ENCODE results near the gene COX6A2. TPM values are rescaled to one million over a fixed set of nuclear protein-coding genes. Genes with fewer than 3 reads are reported as not detected.

Gene COX6A2
- total RNA-seq, 2 experiments from 2014 or later: not detected

DNA sequence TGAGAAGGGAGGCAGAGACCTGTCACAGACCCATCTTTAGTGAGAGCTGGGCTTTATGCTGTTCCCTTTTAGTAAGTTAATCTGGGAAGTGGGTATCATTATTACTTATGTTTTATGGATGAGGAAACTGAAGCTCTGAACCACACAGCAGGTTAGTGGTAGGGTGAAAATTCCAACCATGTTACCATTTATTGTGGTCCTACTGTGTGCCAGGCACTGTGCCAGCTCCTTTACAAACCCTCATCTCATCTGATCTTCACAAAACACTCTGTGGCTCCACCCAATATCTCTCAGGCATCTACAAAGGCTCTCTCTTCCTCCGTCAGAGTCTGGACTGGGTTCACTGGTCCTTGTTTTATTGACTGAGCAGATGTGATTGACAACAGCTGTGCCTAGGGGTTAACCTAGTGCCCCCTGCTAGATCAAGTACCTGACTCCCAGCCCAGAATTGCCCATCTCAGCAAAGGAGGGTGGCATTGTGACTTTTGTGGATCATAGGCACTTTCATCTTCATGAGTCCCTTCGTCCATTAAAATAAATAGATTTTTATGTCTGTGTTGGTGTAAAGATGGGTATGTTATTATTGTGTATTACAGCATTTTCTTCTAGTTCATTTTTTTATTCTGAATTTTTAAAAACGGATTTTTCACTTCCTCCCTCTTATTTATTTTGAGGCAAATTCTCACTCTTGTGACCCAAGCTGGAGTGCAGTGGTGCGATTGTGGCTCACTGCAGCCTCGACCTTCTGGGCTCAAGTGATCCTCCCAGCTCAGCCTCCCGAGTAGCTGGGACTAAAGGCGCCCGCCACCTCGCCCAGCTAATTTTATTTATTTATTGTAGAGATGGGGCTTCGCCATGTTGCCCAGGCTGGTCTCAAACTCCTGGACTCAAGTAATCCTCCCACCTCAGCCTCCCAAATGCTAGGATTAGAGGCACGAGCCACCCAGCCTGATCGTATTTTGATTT is 46.9 kb upstream of the COX6A2 start:
- Mint-ChIP-seq H3K9me3 (no peaks in the 10 kb centered on the region), H3K27me3 (peaks cover 13% of the 10 kb centered on the region), H3K4me3 (peak overlapping the region; percentile 38), H3K4me1 (ENCODE audit: low read depth) (peaks cover 28% of the 10 kb centered on the region), H3K27ac (no peak overlapping the region), H3K36me3 (ENCODE audit: low read depth) (no peaks in the 10 kb centered on the region)
- ChIA-PET CTCF (interaction anchor here (1.6 kb wide), 1 partner anchor 14 kb away, joined by 6 read pairs; no protein-coding TSS in a partner anchor), POLR2A (interaction anchor here (1.0 to 6.2 kb wide), 5 partner anchors 13 to 399 kb away, joined by 3 to 69 read pairs (median 32); partner anchors contain the start of genes ARMC5, RUSF1 and ZNF267)
- Histone ChIP-seq H3K9me3 (ENCODE audit: control insufficient read depth in 1 of 2, insufficient read depth in 1 of 2, low read length in 2 of 2) (peaks cover 0 to 6% of the 10 kb centered on the region in 2 experiments), H3K4me1 (ENCODE audit: insufficient read depth, low read length) (peaks cover 47% of the 10 kb centered on the region), H3K27me3 (ENCODE audit: control insufficient read depth in 1 of 2, insufficient read depth in 2 of 2, low read length in 2 of 2) (peaks cover 10 to 24% of the 10 kb centered on the region in 2 experiments), H3K36me3 (ENCODE audit: insufficient read depth, low read length) (no peaks in the 10 kb centered on the region), H3K4me3 (ENCODE audit: low read length) (no peak overlapping the region), H3K27ac (ENCODE audit: low read depth in 1 of 2, low read length in 2 of 2) (no peak overlapping the region)
- intact Hi-C loops (cut with DNase I, micrococcal nuclease): loop anchor here in 1 of 2 experiments (5.0 kb wide), 1 partner anchor 382 kb away; no protein-coding TSS in a partner anchor
- DNase-seq (no peak), ATAC-seq (ENCODE audit: poor library complexity) (no peak)
- TF ChIP-seq, protein P1, sequence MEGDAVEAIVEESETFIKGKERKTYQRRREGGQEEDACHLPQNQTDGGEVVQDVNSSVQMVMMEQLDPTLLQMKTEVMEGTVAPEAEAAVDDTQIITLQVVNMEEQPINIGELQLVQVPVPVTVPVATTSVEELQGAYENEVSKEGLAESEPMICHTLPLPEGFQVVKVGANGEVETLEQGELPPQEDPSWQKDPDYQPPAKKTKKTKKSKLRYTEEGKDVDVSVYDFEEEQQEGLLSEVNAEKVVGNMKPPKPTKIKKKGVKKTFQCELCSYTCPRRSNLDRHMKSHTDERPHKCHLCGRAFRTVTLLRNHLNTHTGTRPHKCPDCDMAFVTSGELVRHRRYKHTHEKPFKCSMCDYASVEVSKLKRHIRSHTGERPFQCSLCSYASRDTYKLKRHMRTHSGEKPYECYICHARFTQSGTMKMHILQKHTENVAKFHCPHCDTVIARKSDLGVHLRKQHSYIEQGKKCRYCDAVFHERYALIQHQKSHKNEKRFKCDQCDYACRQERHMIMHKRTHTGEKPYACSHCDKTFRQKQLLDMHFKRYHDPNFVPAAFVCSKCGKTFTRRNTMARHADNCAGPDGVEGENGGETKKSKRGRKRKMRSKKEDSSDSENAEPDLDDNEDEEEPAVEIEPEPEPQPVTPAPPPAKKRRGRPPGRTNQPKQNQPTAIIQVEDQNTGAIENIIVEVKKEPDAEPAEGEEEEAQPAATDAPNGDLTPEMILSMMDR (IDR thresholded peaks at IDR 0.05): no peak

GRCh38 chr16:31474173-31474714 is 46.1 kb upstream of the COX6A2 start:
- no peaks in the 10 kb centered on the region for H3K36me3 ChIP-seq (ENCODE audit: insufficient read depth, low read length)
- intact Hi-C loops (cut with DNase I, micrococcal nuclease): loop anchor here in 1 of 2 experiments (5.0 kb wide), 1 partner anchor 383 kb away; no protein-coding TSS in a partner anchor
- DNase-seq (peak in 1 of 14 experiments; percentile 9), ATAC-seq (ENCODE audit: poor library complexity) (no peak)
- TF ChIP-seq, protein P1 (IDR thresholded peaks at IDR 0.05): no peak
- peaks cover 10 to 24% of the 10 kb centered on the region in 2 experiments for H3K27me3 ChIP-seq (ENCODE audit: control insufficient read depth in 1 of 2, insufficient read depth in 2 of 2, low read length in 2 of 2)
- H3K36me3 Mint-ChIP-seq (ENCODE audit: low read depth): no peaks in the 10 kb centered on the region
- peak overlapping the region; percentile 38 for H3K4me3 Mint-ChIP-seq
- no peak overlapping the region for H3K27ac ChIP-seq (ENCODE audit: low read depth in 1 of 2, low read length in 2 of 2)
- no peak overlapping the region for H3K27ac Mint-ChIP-seq
- no peaks in the 10 kb centered on the region for H3K9me3 Mint-ChIP-seq
- ChIA-PET CTCF (interaction anchor here (1.6 kb wide), 1 partner anchor 14 kb away, joined by 6 read pairs; no protein-coding TSS in a partner anchor), POLR2A (interaction anchor here (3.7 to 6.2 kb wide), 2 partner anchors 15 to 34 kb away, joined by 32 to 69 read pairs; partner anchors contain the start of genes ARMC5 and RUSF1)
- H3K27me3 Mint-ChIP-seq: peaks cover 13% of the 10 kb centered on the region
- H3K4me1 Mint-ChIP-seq (ENCODE audit: low read depth): peaks cover 28% of the 10 kb centered on the region
- H3K4me1 ChIP-seq (ENCODE audit: insufficient read depth, low read length): peaks cover 47% of the 10 kb centered on the region
- peaks cover 0 to 6% of the 10 kb centered on the region in 2 experiments for H3K9me3 ChIP-seq (ENCODE audit: control insufficient read depth in 1 of 2, insufficient read depth in 1 of 2, low read length in 2 of 2)
- no peak overlapping the region for H3K4me3 ChIP-seq (ENCODE audit: low read length)

- Mint-ChIP-seq H3K27ac (no peak overlapping the region), H3K4me3 (no peak overlapping the region), H3K27me3 (peaks cover 13% of the 10 kb centered on the region), H3K36me3 (ENCODE audit: low read depth) (no peaks in the 10 kb centered on the region), H3K4me1 (ENCODE audit: low read depth) (peaks cover 28% of the 10 kb centered on the region), H3K9me3 (no peaks in the 10 kb centered on the region)
- Histone ChIP-seq H3K4me3 (ENCODE audit: low read length) (no peak overlapping the region), H3K27ac (ENCODE audit: low read depth in 1 of 2, low read length in 2 of 2) (no peak overlapping the region), H3K27me3 (ENCODE audit: control insufficient read depth in 1 of 2, insufficient read depth in 2 of 2, low read length in 2 of 2) (peaks cover 10 to 24% of the 10 kb centered on the region in 2 experiments), H3K36me3 (ENCODE audit: insufficient read depth, low read length) (no peaks in the 10 kb centered on the region), H3K9me3 (ENCODE audit: control insufficient read depth in 1 of 2, insufficient read depth in 1 of 2, low read length in 2 of 2) (peaks cover 0 to 6% of the 10 kb centered on the region in 2 experiments), H3K4me1 (ENCODE audit: insufficient read depth, low read length) (peaks cover 47% of the 10 kb centered on the region)
- ChIA-PET CTCF (no interaction called here), POLR2A (no interaction called here)
- TF ChIP-seq, protein P1 (IDR thresholded peaks at IDR 0.05): no peak
- peak in 1 of 14 experiments; percentile 23 for DNase-seq
- intact Hi-C loops (cut with DNase I, micrococcal nuclease): loop anchor here in 1 of 2 experiments (5.0 kb wide), 1 partner anchor 384 kb away; no protein-coding TSS in a partner anchor
- ATAC-seq (ENCODE audit: poor library complexity): no peak
These were observed 45.3 kb upstream of the COX6A2 start for GRCh38 chr16:31473264-31473984.
